GM18951 (cell line): ENCODE results near the gene ADGRD1.

Source experiments
- POLR2A ChIP-seq: IDR thresholded peaks from 4 replicates; pipeline ENCODE4 v1.6.1; 2011; ENCODE audit warnings: mild to moderate bottlenecking; ENCODE audit not compliant: insufficient read length, insufficient read depth; ENCODE audit errors: extremely low read depth
- in situ Hi-C: fragments of 300-500 bp; cut with MboI; formaldehyde crosslinking; loops from one replicate; pipeline ENCODE4 v1.12.0; 2022; ENCODE audit warnings: low sequenced_read_pairs, mixed read lengths, inconsistent platforms; ENCODE audit not compliant: unreplicated experiment

ADGRD1 gene

DNA sequence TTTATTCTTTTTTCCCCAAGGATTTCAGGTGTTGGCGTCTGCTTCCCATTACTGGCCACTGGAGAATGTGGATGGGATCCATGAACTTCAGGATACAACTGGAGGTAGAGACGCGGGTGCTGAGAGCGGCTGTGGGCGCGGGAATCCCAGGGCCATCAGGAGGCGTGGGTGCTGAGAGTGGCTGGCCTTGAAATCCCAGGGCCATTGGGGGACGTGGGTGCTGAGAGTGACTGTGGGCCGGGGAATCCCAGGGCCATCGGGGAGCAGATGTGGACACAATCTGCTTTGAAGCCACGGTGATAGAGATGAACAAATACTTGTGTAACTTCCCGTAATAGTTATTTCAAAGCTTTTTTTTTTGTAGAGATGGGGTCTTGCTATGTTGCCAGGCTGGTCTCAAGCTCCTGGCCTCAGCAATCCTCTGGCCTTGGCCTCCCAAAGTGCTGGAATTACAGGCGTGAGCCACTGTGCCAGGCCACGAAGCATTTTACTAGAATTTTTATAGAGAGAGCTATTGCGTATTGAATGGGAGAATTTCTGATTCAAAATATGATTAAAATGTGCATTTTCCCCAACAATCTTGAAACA lies 12.8 kb downstream of the ADGRD1 start:
- in situ Hi-C loops, result no loop called here
- TF ChIP-seq POLR2A, result no peak

DNA sequence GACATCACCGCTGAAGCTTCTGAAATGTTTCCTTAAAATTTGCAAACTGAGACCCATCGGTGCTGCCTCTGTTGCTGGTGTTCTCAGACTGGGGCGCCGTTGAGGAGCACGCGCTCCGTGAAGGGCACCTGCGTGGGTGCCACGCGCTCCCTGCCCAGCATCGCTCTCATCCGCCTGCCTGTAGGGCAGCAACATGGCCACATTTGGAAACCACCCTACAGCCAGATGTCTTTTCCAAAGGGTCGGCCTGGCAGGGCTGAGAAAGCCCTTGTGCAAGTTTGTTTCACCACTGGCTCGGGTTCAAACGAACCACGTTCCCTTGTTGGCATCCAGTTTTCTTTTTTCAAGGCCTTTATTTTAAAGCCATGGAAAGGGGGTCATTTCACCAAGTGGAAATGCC lies 13.9 kb downstream of the ADGRD1 start:
- in situ Hi-C loops, result no loop called here
- no peak for TF ChIP-seq POLR2A

DNA sequence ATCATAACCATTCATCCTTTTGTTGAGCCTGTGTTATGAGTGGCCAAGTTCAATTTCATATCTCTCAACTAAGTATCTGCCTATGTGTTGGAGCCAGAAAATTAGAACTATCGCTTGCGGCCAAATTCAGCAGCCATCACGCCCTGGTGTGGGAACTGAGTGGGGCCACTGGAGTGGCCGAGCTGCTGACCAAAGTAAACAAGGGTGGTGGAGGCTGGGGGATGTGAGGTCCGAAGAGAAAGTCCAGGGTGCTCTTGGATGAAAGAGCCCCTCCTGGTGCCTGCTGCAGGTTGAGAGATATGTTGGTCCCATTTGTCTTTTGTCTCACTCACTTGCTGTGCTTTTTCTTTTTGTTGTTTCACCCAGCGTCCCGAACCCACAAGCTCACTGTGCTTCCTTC lies 14.9 kb downstream of the ADGRD1 start:
- in situ Hi-C loops, result no loop called here
- no peak for TF ChIP-seq POLR2A

DNA sequence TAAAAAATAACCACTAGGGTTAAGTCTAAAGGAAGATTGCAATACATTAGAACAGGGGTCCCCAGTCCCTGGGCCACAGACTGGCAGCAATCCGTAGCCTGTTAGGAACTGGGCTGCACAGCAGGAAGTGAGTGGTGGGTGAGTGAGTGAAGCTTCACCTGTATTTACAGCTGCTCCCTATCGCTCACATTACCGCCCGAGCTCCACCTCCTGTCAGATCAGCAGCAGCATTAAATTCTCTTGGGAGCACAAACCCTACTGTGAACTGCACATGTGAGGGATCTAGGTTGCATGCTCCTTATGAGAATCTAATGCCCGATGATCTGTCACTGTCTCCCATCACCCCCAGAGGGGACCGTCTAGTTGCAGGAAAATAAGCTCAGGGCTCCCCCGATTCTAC lies 15.5 kb downstream of the ADGRD1 start:
- TF ChIP-seq POLR2A, result no peak
- in situ Hi-C loops, result no loop called here

DNA sequence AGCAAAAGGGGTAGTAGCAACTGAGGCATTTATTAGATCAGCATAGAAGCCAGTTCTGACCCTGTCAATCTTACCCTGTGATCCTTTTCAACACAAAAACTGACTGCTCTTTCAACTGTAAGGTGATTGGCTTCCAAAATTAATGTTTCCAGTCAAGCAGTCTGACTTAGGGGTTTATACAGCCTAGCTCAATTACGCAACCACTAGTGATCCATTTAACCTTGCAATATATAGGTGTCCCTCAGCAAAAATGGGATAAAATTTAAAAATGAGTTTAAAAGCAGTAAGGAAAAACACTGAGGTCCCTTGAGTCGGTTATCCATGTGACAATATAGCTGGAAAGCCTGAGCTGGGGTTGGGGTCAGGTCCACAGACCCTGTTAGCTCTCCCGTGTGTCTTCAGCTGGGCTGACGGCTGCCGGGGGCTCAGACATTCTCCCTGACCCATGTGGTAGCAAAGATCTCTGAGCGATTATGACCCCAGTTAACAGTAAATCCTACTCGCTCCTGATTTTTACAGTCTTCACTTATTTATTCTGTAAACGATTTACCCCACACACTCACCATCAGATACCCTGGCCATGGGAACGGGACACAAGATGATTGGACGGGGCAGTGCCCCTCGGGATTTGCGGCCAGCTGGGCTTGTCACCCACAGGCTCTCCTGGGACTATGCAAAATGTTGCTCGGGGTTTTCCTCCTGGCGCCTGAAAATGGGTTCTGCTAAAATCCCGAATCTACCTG lies 16.6 kb downstream of the ADGRD1 start:
- in situ Hi-C loops, result no loop called here

DNA sequence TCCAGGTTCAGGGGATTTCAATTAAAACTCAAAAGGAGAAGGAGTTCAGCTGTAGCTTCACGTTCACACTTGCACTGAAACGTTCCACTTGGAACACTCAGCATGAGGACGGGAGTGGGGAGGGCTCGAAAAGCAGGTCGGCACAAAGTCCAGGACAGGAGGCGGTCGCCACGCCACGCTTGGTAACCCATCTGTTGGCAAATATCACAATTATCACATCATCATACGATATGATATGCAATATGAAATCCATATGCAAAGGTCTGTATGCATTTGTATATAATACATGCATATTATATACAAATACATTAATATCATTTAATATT lies 17.2 kb downstream of the ADGRD1 start:
- no peak for TF ChIP-seq POLR2A
- in situ Hi-C loops, result no loop called here

More for the DNA sequence above, 16.6 kb downstream of the ADGRD1 start:
- no peak for TF ChIP-seq POLR2A

DNA sequence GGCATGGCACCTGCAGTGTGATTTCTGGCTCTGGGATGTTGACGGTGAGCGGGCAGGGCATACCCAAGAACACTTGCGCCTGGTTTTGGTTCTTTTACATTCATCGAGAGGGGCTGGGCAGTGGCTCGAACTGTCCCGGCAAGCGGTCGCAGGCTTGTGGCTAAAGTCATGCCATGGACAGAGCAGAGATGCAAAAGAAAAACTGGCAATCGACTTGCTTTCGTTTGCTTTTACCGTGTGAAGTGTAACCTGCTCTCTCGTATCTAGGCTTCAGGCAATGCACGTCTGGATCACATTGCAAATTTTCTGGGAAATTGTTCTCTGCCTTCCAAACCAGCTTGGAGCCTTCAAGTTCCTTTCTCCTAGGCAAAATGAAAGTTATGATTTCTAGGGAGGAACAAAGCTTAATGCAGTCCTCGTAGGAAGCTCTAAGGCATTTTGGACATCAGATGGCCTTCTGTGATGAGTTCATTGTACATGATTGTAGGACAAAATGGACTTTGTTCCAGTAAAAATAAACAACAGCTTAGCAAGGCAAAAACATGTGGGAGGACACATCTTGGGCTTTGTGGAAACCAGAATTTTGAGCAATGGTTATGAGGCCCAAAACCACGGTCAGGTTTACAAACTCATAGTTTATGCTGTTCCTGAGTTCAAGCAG lies 18.3 kb downstream of the ADGRD1 start:
- no peak for TF ChIP-seq POLR2A
- in situ Hi-C loops, result no loop called here

DNA sequence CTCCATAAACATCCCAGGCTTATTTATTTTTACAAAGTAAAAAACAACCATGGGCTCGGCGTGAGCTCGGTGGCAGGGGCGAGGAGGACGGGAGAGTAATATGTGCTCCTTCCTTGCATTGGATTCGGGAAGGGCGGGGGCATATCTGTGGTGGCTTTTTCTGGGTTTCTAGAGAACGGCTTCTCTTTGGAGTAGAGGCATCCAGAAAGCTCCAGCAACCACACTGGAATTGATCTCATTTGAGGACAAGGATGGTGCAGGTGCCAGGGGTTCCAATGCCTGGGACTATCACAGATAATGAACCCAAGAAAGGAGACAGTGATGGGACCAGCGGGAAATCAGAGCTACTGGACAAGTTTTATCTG lies 18.9 kb downstream of the ADGRD1 start:
- no peak for TF ChIP-seq POLR2A
- in situ Hi-C loops, result no loop called here

DNA sequence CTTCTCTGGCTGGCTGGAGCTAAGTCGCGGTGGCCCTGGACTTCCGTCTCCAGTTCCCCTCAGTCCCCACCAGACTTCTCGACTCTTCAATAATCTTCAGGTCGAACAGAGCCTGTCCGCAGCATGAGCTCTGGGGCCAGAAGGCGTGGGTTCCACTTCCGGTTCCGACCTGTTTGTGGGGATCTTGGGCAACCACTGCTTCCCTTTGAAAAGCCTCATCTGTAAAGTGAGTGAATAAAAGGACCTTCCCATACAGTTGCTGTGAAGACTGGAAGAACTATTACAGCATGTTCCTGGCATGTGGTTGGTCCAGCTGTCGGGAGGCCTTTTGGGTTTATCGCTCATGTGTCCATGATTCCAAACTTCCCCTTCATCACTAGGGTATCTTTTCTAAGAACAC lies 19.4 kb downstream of the ADGRD1 start:
- no peak for TF ChIP-seq POLR2A
- in situ Hi-C loops, result no loop called here

DNA sequence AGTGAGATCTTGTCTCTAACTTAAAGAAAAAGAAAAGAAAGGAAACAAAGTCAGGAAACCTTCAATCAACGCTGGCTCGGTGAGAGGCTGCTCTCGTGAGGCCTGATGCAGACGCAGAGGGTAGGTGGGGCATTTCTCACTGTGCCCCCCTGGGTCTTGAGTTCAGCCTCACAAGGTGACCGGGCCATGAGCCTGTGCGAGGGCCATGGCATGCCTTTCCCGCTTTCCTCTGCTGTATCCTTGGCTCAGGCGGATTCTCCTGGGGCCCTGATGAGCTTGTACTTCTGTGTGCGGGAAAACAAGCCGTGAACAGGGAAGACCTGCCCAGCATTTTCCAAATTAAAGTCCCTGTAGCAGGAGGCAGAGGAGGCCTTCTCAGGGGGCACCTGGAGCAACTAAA lies 20.2 kb downstream of the ADGRD1 start:
- in situ Hi-C loops, result no loop called here
- no peak for TF ChIP-seq POLR2A

DNA sequence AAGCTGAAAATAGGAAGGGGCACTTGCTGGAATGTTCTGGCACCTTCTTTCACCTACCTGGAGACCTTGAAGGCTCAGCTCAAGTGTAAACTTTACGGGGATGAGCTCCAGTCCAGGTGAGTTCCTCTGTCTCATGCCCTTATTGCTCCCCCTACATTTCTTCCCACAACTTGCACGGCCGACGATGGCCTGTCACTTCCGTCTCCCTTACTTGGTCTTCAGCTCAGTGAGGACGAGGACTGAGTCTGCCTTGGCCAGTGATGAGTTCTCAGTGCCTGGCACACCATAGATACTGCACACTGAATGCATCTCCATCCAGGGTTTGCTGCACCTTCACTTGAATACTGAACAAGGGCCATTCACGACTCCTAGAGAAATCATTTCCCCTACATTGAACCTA lies 21.4 kb downstream of the ADGRD1 start:
- in situ Hi-C loops, result no loop called here
- no peak for TF ChIP-seq POLR2A

DNA sequence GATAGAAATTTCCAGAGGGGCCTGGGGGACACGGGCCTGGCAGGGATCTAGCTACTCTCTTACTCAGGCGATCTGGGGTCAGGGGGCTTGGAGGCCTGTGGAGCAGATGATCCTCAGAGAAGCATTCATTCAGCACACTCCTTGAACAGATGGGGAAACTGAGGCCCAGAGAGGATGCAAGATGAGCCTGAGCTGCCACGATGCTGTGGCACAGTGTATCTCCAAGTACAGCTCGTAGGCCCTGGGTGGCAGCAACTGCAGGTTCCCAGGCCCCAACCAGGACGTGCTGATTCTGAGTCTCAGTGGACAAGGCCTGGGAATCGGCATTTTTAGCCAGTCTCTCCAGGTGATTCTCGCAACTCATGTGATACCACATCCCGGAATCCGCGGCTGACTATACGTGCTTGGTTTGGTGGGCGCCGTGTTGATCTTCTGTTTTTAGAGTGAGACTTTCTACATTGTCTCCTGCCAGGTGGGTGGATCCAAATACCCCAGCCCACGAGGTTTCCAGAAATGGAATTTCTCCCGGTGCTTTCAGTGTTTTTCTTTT lies 22.5 kb downstream of the ADGRD1 start:
- TF ChIP-seq POLR2A, result no peak
- in situ Hi-C loops, result no loop called here

DNA sequence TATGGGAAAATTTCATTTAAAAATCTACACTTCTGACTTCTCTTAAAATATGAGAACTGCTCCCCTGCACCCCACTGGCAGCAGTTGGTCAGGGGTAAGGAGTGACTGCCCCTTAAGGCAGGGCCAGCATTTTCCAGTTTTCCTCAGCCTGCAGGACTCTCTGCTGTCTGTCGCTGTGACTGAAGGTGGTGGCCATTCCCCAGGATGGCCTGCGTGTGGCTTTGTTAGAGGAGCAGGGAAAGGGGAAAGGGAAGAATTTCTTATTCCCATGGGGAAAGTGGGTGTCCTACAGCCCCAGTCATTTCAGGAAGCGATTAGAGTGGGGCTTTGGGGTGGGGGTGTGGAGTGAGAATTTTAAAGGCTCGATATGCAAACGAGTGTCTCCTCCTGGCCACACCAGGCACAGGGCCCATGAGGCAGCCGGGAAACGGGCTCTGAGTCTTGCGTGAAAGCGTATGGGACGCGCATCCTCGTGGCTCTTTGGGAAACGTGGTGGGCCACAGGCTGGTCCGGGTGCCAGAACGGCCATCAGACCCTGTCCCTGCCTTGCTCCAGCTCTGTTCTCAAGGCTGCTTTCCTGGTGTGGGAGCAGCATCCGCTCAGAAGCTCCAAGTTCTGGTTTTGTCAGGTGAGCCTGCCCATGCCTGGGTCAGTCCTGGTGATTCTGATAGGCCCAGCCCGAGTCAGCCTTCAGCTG lies 23.5 kb downstream of the ADGRD1 start:
- in situ Hi-C loops, result no loop called here
- no peak for TF ChIP-seq POLR2A

DNA sequence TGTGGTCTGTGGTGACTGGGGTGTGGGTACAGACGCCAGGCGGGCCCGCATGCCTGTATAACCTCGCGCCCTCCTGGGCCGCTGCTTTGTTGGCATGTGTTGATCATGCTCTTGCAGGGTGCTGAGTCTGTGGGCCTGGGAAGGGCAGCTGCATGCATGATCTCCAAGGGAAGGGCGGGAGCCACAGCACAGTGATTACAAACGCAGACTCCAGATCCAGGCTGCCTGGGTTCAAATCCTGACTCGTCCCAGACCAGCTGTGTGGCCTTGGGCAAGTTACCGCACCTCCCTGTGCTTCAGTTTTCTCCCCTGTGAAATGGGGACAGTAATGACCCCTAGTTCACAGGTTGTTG lies 24.0 kb downstream of the ADGRD1 start:
- TF ChIP-seq POLR2A, result no peak
- in situ Hi-C loops, result no loop called here

DNA sequence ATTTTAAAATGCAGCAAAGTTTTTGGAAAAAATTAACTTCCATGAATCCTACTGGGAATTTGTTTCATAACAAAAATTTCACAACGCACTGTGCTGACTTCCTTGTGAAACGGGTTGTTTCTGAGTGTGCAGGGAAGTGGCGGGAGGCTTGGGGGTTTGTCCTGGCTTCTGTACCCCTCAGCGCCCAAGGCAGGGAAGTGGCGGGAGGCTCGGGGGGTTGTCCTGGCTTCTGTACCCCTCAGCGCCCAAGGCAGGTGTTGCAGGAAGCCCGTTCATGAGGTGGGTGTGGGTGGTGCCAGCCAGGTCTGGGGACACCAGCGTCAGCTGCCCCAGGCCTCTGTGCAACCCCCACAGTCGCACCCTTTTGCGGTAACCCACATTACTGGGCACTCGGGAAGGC lies 25.1 kb downstream of the ADGRD1 start:
- no peak for TF ChIP-seq POLR2A

More for the DNA sequence above, 25.1 kb downstream of the ADGRD1 start:
- in situ Hi-C loops, result no loop called here
